Mesenchymal stem cell (in vitro differentiated cells and primary cell): ENCODE data around the gene THPO.

Experiments used
- DNase-seq: peaks from one replicate; pipeline ENCODE4 v3.0.0-alpha.2; 2013
- H2AFZ ChIP-seq: one replicate; pipeline ENCODE4 v1.6.1; 2013; ENCODE audit warnings: low read depth, mild to moderate bottlenecking, control low read depth, inconsistent platforms, low read length, moderate library complexity
- H2AK5ac ChIP-seq: 2 replicates; pipeline ENCODE4 v1.6.1; 2013; ENCODE audit warnings: low read length, moderate library complexity, mild to moderate bottlenecking, inconsistent platforms; ENCODE audit not compliant: severe bottlenecking
- H2BK120ac ChIP-seq: one replicate; pipeline ENCODE4 v1.6.1; 2013; ENCODE audit warnings: low read depth, mild to moderate bottlenecking, inconsistent platforms, low read length, moderate library complexity
- H2BK12ac ChIP-seq, 2 experiments: one replicate each; pipeline ENCODE4 v1.6.1; 2013; ENCODE audit warnings: inconsistent platforms in 2 of 2, low read length in 2 of 2, mild to moderate bottlenecking in 2 of 2, moderate library complexity in 2 of 2, control low read depth in 1 of 2
- H2BK15ac ChIP-seq: one replicate; pipeline ENCODE4 v1.6.1; 2013; ENCODE audit warnings: mild to moderate bottlenecking, low read depth, inconsistent platforms; ENCODE audit not compliant: poor library complexity, severe bottlenecking
- H2BK5ac ChIP-seq: 2 replicates; pipeline ENCODE4 v1.6.1; 2013; ENCODE audit warnings: low read depth, mild to moderate bottlenecking, low read length, control low read depth, inconsistent platforms; ENCODE audit not compliant: poor library complexity, severe bottlenecking
- H3K14ac ChIP-seq, 2 experiments: one replicate each; pipeline ENCODE4 v1.6.1; 2013; ENCODE audit warnings: inconsistent platforms in 2 of 2, low read length in 2 of 2, control low read depth in 1 of 2, mild to moderate bottlenecking in 1 of 2, moderate library complexity in 1 of 2
- H3K18ac ChIP-seq, 2 experiments: one replicate each; pipeline ENCODE4 v1.6.1; 2013; ENCODE audit warnings: inconsistent platforms in 2 of 2, low read length in 2 of 2, control low read depth in 1 of 2, low read depth in 1 of 2, mild to moderate bottlenecking in 1 of 2
- H3K23ac ChIP-seq, 2 experiments: one replicate each; pipeline ENCODE4 v1.6.1; 2013; ENCODE audit warnings: inconsistent platforms in 2 of 2, low read length in 2 of 2, mild to moderate bottlenecking in 2 of 2, moderate library complexity in 2 of 2, control low read depth in 1 of 2
- H3K27ac ChIP-seq: 2 replicates; pipeline ENCODE4 v1.5.1; 2013; ENCODE audit warnings: mild to moderate bottlenecking, moderate library complexity, low read length, control low read depth, inconsistent platforms; ENCODE audit not compliant: poor library complexity, severe bottlenecking
- H3K27me3 ChIP-seq, 2 experiments: 2 replicates each; pipeline versions ENCODE4 v1.6.1 to v1.7.0; 2013; ENCODE audit warnings: low read length in 2 of 2, mild to moderate bottlenecking in 2 of 2, moderate library complexity in 2 of 2, control low read depth in 1 of 2, inconsistent platforms in 1 of 2; ENCODE audit not compliant: control insufficient read depth in 1 of 2, insufficient read depth in 1 of 2
- H3K36me3 ChIP-seq, 2 experiments: 2 replicates each; pipeline versions ENCODE4 v1.6.1 to v1.7.0; 2013; ENCODE audit warnings: low read length in 2 of 2, control low read depth in 1 of 2, inconsistent platforms in 1 of 2, low read depth in 1 of 2, mild to moderate bottlenecking in 1 of 2; ENCODE audit not compliant: insufficient read depth in 2 of 2, control insufficient read depth in 1 of 2
- H3K4ac ChIP-seq, 2 experiments: one replicate each; pipeline ENCODE4 v1.6.1; 2013; ENCODE audit warnings: inconsistent platforms in 2 of 2, low read length in 2 of 2, mild to moderate bottlenecking in 2 of 2, moderate library complexity in 2 of 2, control low read depth in 1 of 2, low read depth in 1 of 2
- H3K4me1 ChIP-seq: 2 replicates; pipeline ENCODE4 v1.6.1; 2013; ENCODE audit warnings: low read depth, low read length, control low read depth; ENCODE audit not compliant: control insufficient read depth, insufficient read depth
- H3K4me2 ChIP-seq: 2 replicates; pipeline ENCODE4 v1.6.1; 2013; ENCODE audit warnings: low read length, mild to moderate bottlenecking, inconsistent platforms; ENCODE audit not compliant: poor library complexity, severe bottlenecking
- H3K4me3 ChIP-seq, 2 experiments: 2 replicates each; pipeline versions ENCODE4 v1.5.1 to v1.7.0; 2013; ENCODE audit warnings: low read length in 2 of 2, mild to moderate bottlenecking in 2 of 2, control low read depth in 1 of 2, low read depth in 1 of 2; ENCODE audit not compliant: insufficient read depth in 1 of 2
- H3K79me1 ChIP-seq: replicated peaks from 2 replicates; pipeline ENCODE4 v1.6.1; 2013; ENCODE audit warnings: mild to moderate bottlenecking, control low read depth, low read length, inconsistent platforms; ENCODE audit not compliant: poor library complexity, severe bottlenecking
- H3K9ac ChIP-seq: 2 replicates; pipeline ENCODE4 v1.7.0; 2013; ENCODE audit warnings: mild to moderate bottlenecking, low read length, moderate library complexity
- H3K9me3 ChIP-seq: 2 replicates; pipeline ENCODE4 v1.7.0; 2013; ENCODE audit warnings: mild to moderate bottlenecking, low read length; ENCODE audit not compliant: control insufficient read depth
- H4K8ac ChIP-seq: one replicate; pipeline ENCODE4 v1.6.1; 2013; ENCODE audit warnings: inconsistent platforms, mild to moderate bottlenecking, low read length, moderate library complexity
- H4K91ac ChIP-seq: one replicate; pipeline ENCODE4 v1.6.1; 2013; ENCODE audit warnings: mild to moderate bottlenecking, low read length, inconsistent platforms
- WGBS: methylation state at CpG from one replicate; pipeline ENCODE4 v1.1.7; 2013; ENCODE audit warnings: mixed read lengths; 5-methylcytosine and 5-hydroxymethylcytosine counted together

The THPO gene

GRCh38 chr3:184379358-184380184 is 1.6 kb upstream of the THPO start, which contains the start of gene CHRD:
TSS of gene CHRD (plus strand) at chr3:184380054. CDS start at chr3:184380319, 265 bp downstream.
- 29% methylated on average over 12 of the region's 71 CpGs for WGBS
- Histone ChIP-seq H2BK15ac (peak within 1 kb of the TSS; percentile 13), H3K79me1 (no peaks in the 10 kb centered on the region)

GRCh38 chr3:184378651-184379357 is 797 bp upstream of the THPO start:
- Histone ChIP-seq H3K23ac (no peak overlapping the region), H3K4me2 (no peak overlapping the region), H3K4me1 (peaks cover 19% of the 10 kb centered on the region), H3K79me1 (no peaks in the 10 kb centered on the region), H3K36me3 (no peaks in the 10 kb centered on the region), H4K8ac (no peak overlapping the region), H4K91ac (peak overlapping the region; percentile 35), H2BK12ac (no peak overlapping the region), H3K27ac (no peak overlapping the region), H3K9ac (peak overlapping the region; percentile 58), H2BK15ac (no peak overlapping the region), H2AFZ (no peak overlapping the region), H3K14ac (no peak overlapping the region), H2AK5ac (no peak overlapping the region), H3K9me3 (no peaks in the 10 kb centered on the region), H2BK5ac (no peak overlapping the region), H3K27me3 (peaks cover 39 to 74% of the 10 kb centered on the region in 2 experiments), H3K18ac (no peak overlapping the region), H3K4me3 (peak overlapping the region in 1 of 2 experiments; percentile 51), H2BK120ac (no peak overlapping the region), H3K4ac (no peak overlapping the region)
- 81% methylated on average over 10 of the region's 10 CpGs for WGBS
- no peak for DNase-seq

More at GRCh38 chr3:184379358-184380184, 1.6 kb upstream of the THPO start, which contains the start of gene CHRD:
- Histone ChIP-seq H4K8ac (peak within 1 kb of the TSS; percentile 42), H3K4ac (no peak within 1 kb of the TSS), H3K14ac (no peak within 1 kb of the TSS), H3K27me3 (peaks cover 39 to 76% of the 10 kb centered on the region in 2 experiments), H3K4me2 (peak within 1 kb of the TSS; percentile 80), H3K9me3 (no peaks in the 10 kb centered on the region), H3K18ac (peak within 1 kb of the TSS; percentile 53 to 56), H2BK120ac (peak within 1 kb of the TSS; percentile 11), H4K91ac (no peak within 1 kb of the TSS), H2BK12ac (no peak within 1 kb of the TSS), H3K27ac (no peak within 1 kb of the TSS), H2AFZ (peak within 1 kb of the TSS; percentile 58), H3K9ac (peak within 1 kb of the TSS; percentile 58), H3K4me1 (peaks cover 19% of the 10 kb centered on the region), H3K36me3 (no peaks in the 10 kb centered on the region), H3K4me3 (peak within 1 kb of the TSS; percentile 48 to 69), H3K23ac (peak within 1 kb of the TSS in 1 of 2 experiments; percentile 98), H2BK5ac (no peak within 1 kb of the TSS), H2AK5ac (no peak within 1 kb of the TSS)
- DNase-seq = no peak

- H3K27ac ChIP-seq = no peak overlapping the region
- H3K4ac ChIP-seq = no peak overlapping the region
- no peaks in the 10 kb centered on the region for H3K36me3 ChIP-seq
- H3K18ac ChIP-seq = no peak overlapping the region
- H4K8ac ChIP-seq = no peak overlapping the region
- no peak overlapping the region for H2BK15ac ChIP-seq
- no peaks in the 10 kb centered on the region for H3K9me3 ChIP-seq
- no peak overlapping the region for H3K23ac ChIP-seq
- 84% methylated on average over 5 of the region's 5 CpGs for WGBS
- no peaks in the 10 kb centered on the region for H3K79me1 ChIP-seq
- H3K9ac ChIP-seq = no peak overlapping the region
- no peak overlapping the region for H2AFZ ChIP-seq
- H4K91ac ChIP-seq = no peak overlapping the region
- H2BK120ac ChIP-seq = no peak overlapping the region
- peaks cover 38 to 67% of the 10 kb centered on the region in 2 experiments for H3K27me3 ChIP-seq
- H3K14ac ChIP-seq = no peak overlapping the region
- no peak overlapping the region for H3K4me2 ChIP-seq
- peaks cover 21% of the 10 kb centered on the region for H3K4me1 ChIP-seq
- no peak overlapping the region for H3K4me3 ChIP-seq
- H2BK12ac ChIP-seq = no peak overlapping the region
- no peak overlapping the region for H2AK5ac ChIP-seq
- H2BK5ac ChIP-seq = no peak overlapping the region
- no peak for DNase-seq
Observed at GRCh38 chr3:184377374-184377773, 633 bp downstream of the THPO start.
